SK-N-MC (cell line): ENCODE data around the gene SNX12.

Experiments used
- EZH2 ChIP-seq: fragments of 200-600 bp; sonication (generic); IDR thresholded peaks from one replicate; pipeline ENCODE4 v1.6.1; 2017; ENCODE audit warnings: antibody characterized with exemption
- POLR2AphosphoS5 ChIP-seq: IDR thresholded peaks from 2 replicates; pipeline ENCODE4 v1.6.1; 2012; ENCODE audit warnings: mild to moderate bottlenecking, low read depth, low read length, borderline replicate concordance

DNA sequence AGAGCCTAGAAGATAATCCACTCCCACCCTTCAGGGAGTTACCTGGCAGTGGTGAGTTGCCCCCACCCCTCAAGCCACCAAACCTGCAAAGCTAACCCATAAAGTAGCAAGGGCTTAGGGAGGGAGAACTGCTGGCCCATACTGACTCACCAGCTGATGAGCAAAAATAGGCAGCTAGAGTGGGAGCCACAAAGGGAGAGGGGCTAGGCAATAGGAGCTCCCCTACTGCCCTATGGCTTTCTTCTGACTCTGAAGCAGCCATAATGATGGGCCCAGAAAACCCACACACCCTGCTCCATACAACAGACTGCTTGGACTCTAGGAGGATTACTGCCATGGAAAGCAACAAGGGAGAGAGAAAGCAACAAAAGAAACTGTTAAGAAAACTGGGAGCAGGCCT, 8.0 kb downstream of the SNX12 start:
- TF ChIP-seq EZH2 = no peak
- TF ChIP-seq POLR2AphosphoS5 = no peak
